ENCODE measurements around the gene ELAC2.

DNA sequence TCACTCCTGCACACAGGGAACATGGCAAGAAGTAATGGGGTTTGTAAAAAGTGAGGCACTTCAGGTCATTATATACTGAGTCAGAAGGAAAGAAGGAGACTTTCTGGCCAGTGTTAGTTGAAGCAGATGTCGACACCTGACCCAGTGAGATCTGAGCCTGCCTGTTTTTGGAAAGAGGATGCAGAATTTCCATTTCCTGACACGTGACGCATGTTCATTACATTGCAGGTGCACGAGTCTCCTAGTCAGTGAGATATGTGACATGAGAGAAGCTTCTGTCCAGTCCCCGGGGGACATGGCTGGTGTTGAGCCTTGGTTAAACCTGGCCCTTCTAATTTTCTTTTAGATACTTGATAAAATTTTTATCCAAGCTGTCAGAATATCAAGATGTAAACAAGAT lies 62.3 kb downstream of the ELAC2 start:
- TF ChIP-seq YY1 (IDR thresholded peaks at IDR 0.05; ENCODE audit: low read depth, low read length) (no peak), EP300 (IDR thresholded peaks at IDR 0.05; ENCODE audit: borderline replicate concordance in 1 of 2, low read depth in 2 of 2, low read length in 2 of 2) (no peak), CHD2 (IDR thresholded peaks at IDR 0.05; ENCODE audit: low read length) (no peak), SP2 (IDR thresholded peaks at IDR 0.05; ENCODE audit: low read length) (no peak), ZNF274 (IDR thresholded peaks at IDR 0.05; ENCODE audit: borderline replicate concordance, extremely low read depth, low read length) (no peak), GTF2F1 (IDR thresholded peaks at IDR 0.05; ENCODE audit: borderline replicate concordance, low read depth, low read length) (no peak), TEAD4 (IDR thresholded peaks at IDR 0.05; ENCODE audit: low read depth, low read length) (no peak), BCL11A (IDR thresholded peaks at IDR 0.05; ENCODE audit: low read depth in 2 of 2, low read length in 2 of 2) (no peak), HDAC2 (IDR thresholded peaks at IDR 0.05; ENCODE audit: borderline replicate concordance in 1 of 2, low read depth in 2 of 2, low read length in 2 of 2) (no peak), PHF8 (conservative IDR thresholded peaks at IDR 0.05; ENCODE audit: low read depth, low read length) (no peak), CEBPB (IDR thresholded peaks at IDR 0.05; ENCODE audit: low read depth, low read length) (no peak)

Measured in H1 (cell line).